ENCODE measurements around the gene CHMP4A. TPM values are rescaled to one million over a fixed set of nuclear protein-coding genes. Genes with fewer than 3 reads are reported as not detected.

The CHMP4A gene
- total RNA-seq, 1 donor from 2014 or later, result 95.8 TPM

DNA sequence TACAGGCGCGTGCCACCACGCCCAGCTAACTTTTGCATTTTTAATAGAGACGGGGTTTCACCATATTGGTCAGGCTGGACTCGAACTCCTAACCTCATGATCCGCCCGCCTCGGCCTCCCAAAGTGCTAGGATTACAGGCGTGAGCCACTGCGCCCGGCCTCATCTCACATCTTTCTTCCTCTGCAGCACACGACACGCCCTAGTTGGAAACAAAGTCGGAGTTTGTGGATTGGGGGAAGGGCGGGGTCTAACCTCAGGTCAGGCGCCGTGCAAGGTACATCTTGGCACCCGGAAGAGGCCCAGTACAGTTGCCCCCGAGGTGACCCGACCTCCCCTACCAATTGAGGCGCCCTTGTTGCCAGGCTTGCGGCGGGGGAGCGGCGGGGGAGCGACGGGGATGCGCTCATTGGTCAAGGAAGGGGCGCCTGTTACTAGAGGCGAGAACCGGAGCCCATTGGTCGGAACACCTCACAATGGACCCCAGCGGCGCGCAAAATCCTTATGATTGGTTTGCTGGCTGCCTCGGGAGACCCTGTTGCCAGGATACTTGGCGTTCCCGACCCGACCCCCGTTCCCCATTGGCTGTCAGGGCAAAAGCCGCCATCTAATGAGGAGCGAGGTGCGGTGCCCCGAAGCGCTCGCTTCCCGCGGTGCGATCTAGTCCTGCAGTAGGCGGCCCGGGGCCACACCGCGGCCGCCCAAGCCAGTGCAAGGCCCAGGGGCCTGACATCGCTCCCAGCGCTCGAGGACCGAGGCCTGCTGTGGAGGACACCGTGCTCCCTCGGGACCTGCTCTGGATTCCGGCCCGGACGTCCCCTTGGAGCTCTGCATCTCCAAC is 41.6 kb downstream of the CHMP4A start, which contains the start of gene REC8:
TSS of gene REC8 (plus strand) at position 659 of the 839 bp plus-strand sequence. CDS start 473 bp downstream, outside the sequence.
- intact Hi-C loops (cut with micrococcal nuclease), result no loop called here
- peaks cover 38% of the 10 kb centered on the region for H3K36me3 Mint-ChIP-seq (ENCODE audit: low read depth)

DNA sequence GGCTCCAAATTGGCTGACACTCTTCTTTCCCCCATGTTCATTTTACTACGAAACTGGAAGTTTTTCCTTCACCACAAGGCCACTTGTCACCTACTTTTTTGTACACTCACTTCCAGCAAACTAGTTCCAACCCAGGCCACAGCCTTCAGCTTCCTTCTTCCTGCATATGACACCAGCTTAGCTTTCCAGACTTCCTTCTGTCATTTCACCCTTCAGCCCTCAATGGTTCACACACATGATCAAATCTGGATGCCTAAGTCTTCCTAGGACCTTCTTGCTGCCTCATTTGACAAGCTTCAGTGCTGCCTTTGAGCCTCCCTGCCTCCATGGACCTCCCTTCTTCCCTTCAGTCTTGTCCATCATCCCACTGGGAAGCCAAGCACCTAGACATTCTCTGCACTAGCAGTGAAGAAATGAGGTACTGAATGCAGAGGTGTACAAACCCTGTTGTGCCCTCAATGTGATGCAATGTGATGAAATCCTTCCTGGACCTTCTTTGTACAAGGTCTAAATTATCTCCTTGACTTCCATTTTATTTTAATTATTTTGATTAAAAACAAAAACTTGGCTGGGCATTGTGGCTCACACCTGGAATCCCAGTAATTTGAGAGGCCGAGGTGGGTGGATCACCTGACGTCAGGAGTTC is 45.7 kb downstream of the CHMP4A start:
- Mint-ChIP-seq H3K9me3 (no peaks in the 10 kb centered on the region), H3K4me3 (no peak overlapping the region), H3K27me3 (ENCODE audit: insufficient read depth) (no peaks in the 10 kb centered on the region), H3K36me3 (ENCODE audit: low read depth) (peaks cover 50% of the 10 kb centered on the region), H3K27ac (peak overlapping the region; percentile 75), H3K4me1 (ENCODE audit: low read depth) (peaks cover 60% of the 10 kb centered on the region)
- intact Hi-C loops (cut with micrococcal nuclease), result no loop called here
- no peak for DNase-seq (ENCODE audit: low spot score)

More for the DNA sequence above, 41.6 kb downstream of the CHMP4A start, which contains the start of gene REC8:
- Mint-ChIP-seq H3K9me3 (no peaks in the 10 kb centered on the region), H3K4me3 (peak within 1 kb of the TSS; percentile 65), H3K27me3 (ENCODE audit: insufficient read depth) (no peaks in the 10 kb centered on the region), H3K4me1 (ENCODE audit: low read depth) (peaks cover 24% of the 10 kb centered on the region), H3K27ac (peak within 1 kb of the TSS; percentile 55)
- DNase-seq (ENCODE audit: low spot score), result no peak

DNA sequence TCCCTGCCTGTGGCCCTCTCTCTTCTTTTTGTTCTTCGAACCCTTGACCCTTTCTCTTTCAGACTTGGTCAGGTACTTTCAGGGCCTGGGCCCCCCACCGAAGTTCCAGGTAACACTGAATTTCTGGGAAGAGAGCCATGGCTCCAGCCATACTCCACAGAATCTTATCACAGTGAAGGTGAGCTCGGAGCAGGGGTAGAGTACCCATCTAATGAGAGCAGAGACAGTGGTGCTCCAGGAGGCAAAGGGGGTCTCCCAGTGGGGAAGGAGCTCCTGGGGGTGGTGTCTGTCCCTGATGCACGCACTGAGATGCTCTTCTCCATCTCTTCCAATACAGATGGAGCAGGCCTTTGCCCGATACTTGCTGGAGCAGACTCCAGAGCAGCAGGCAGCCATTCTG is 47.5 kb downstream of the CHMP4A start:
- intact Hi-C loops (cut with micrococcal nuclease), result no loop called here
- H3K4me1 Mint-ChIP-seq (ENCODE audit: low read depth), result peaks cover 70% of the 10 kb centered on the region
- H3K27ac Mint-ChIP-seq, result peak overlapping the region; percentile 6
- peaks cover 3% of the 10 kb centered on the region for H3K27me3 Mint-ChIP-seq (ENCODE audit: insufficient read depth)
- no peak for DNase-seq (ENCODE audit: low spot score)
- no peaks in the 10 kb centered on the region for H3K9me3 Mint-ChIP-seq
- H3K36me3 Mint-ChIP-seq (ENCODE audit: low read depth), result peaks cover 59% of the 10 kb centered on the region
- no peak overlapping the region for H3K4me3 Mint-ChIP-seq

DNA sequence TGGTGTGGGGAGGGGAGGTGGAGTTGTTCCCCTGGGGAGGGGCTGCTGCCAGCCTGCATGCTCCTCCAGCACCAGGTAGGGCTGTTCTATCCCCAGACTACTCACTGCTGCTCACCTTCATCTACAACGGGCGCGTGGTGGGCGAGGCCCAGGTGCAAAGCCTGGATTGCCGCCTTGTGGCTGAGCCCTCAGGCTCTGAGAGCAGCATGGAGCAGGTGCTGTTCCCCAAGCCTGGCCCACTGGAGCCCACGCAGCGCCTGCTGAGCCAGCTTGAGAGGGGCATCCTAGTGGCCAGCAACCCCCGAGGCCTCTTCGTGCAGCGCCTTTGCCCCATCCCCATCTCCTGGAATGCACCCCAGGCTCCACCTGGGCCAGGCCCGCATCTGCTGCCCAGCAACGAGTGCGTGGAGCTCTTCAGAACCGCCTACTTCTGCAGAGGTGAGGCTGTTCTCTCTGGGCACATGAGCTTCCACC is 48.7 kb downstream of the CHMP4A start:
- Mint-ChIP-seq H3K27ac (peak overlapping the region; percentile 60), H3K4me1 (ENCODE audit: low read depth) (peaks cover 77% of the 10 kb centered on the region), H3K36me3 (ENCODE audit: low read depth) (peaks cover 63% of the 10 kb centered on the region), H3K4me3 (peak overlapping the region; percentile 99), H3K9me3 (no peaks in the 10 kb centered on the region), H3K27me3 (ENCODE audit: insufficient read depth) (peaks cover 4% of the 10 kb centered on the region)
- DNase-seq (ENCODE audit: low spot score), result no peak
- intact Hi-C loops (cut with micrococcal nuclease), result loop anchor here (5.0 kb wide), 1 partner anchor 268 kb away; no protein-coding TSS in a partner anchor

DNA sequence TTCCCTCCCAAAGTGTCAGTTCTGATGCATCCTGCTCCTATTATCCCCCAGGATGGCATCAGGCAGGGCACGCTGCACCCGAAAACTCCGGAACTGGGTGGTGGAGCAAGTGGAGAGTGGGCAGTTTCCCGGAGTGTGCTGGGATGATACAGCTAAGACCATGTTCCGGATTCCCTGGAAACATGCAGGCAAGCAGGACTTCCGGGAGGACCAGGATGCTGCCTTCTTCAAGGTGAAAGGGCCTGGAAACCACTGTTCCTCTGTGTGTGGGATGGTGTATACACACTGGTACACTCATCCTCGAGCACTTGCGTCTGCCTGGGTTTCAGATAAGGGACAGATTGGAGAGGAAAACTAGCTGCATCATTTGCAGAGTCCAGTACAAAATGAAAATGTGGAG is 51.2 kb downstream of the CHMP4A start:
- DNase-seq (ENCODE audit: low spot score), result no peak
- intact Hi-C loops (cut with micrococcal nuclease), result loop anchor here (5.0 kb wide), 1 partner anchor 270 kb away; no protein-coding TSS in a partner anchor
- Mint-ChIP-seq H3K27ac (peak overlapping the region; percentile 99), H3K9me3 (no peaks in the 10 kb centered on the region), H3K4me1 (ENCODE audit: low read depth) (peaks cover 66% of the 10 kb centered on the region), H3K4me3 (peak overlapping the region; percentile 99), H3K27me3 (ENCODE audit: insufficient read depth) (peaks cover 4% of the 10 kb centered on the region), H3K36me3 (ENCODE audit: low read depth) (peaks cover 62% of the 10 kb centered on the region)

DNA sequence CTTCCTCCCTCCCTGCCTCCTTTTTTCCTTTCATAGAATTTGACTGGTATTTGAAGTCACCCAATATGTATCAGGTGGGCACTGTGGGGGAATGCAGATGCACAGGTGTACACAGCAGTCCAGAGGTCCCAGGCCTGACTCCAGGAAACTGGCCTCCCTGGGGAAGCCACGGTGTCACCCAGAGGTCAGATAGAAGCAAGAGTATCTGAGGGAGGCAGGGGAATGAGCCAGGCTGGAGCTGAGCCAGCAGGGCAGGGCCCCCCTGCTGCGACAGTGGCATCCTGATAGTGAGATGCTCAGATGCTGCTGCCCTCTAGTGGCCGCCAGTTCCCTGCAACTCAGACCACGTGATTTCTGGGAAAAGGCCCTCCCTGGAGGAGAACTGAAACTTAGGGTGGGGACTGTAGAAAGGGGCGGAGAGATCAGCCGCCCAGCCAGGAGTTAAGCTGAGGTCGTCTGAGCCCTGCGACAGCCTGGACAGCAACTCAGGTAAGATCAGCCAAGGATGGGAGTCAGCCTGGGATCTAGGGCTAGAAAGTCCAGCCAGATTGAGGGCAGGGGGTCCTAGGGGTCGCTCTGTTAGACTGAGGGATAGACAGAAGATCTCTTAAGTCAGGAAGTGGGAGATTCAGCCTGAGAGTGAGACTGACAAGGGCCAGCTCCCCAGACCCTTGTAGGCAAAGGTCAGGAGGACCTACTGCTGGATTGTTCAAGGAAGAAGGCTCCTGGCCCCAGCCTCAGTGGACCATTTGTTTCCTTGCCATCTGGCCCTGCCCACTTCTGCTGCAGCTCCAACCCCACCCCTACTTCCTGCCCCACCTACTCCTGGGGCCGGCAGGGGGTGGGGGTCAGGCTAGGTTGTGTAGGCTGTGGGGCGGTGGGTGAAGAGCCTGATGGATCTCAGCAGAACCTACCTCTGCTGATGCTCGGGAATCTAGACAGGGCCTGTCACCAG is 52.2 kb downstream of the CHMP4A start, which contains the start of gene IRF9:
TSS of gene IRF9 (plus strand) at position 416 of the 955 bp plus-strand sequence. CDS start 880 bp downstream, outside the sequence.
- Mint-ChIP-seq H3K27me3 (ENCODE audit: insufficient read depth) (peaks cover 4% of the 10 kb centered on the region), H3K27ac (peak within 1 kb of the TSS; percentile 99), H3K4me3 (peak within 1 kb of the TSS; percentile 99), H3K9me3 (no peaks in the 10 kb centered on the region), H3K4me1 (ENCODE audit: low read depth) (peaks cover 60% of the 10 kb centered on the region), H3K36me3 (ENCODE audit: low read depth) (peaks cover 64% of the 10 kb centered on the region)
- peak; percentile 98 for DNase-seq (ENCODE audit: low spot score)
- intact Hi-C loops (cut with micrococcal nuclease), result loop anchor here (1.0 to 5.0 kb wide), 15 partner anchors 8 to 271 kb away; partner anchors contain the start of genes CARMIL3, CHMP4A, DHRS1 and EMC9

DNA sequence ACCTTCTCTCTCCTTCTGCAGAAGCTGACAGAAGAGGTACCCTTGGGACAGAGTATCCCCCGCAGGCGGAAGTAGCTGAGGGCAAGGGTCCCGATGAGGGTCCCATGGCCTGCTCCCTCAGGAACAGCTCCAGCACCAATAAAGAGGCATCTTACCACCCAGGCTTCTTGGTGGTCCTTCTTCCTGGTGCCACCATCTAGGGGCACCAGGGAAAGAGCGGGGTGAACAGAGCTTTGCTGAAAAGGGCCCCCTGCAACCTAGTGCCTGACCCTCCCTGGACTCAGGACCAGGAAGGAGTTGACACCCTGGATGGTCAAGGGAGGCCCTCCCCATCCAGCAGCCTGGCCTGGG is 52.8 kb downstream of the CHMP4A start:
- Mint-ChIP-seq H3K36me3 (ENCODE audit: low read depth) (peaks cover 64% of the 10 kb centered on the region), H3K4me1 (ENCODE audit: low read depth) (peaks cover 53% of the 10 kb centered on the region), H3K4me3 (peak overlapping the region; percentile 47), H3K9me3 (no peaks in the 10 kb centered on the region), H3K27me3 (ENCODE audit: insufficient read depth) (peaks cover 4% of the 10 kb centered on the region), H3K27ac (peak overlapping the region; percentile 99)
- intact Hi-C loops (cut with micrococcal nuclease), result loop anchor here (2.0 to 5.0 kb wide), 2 partner anchors 108 to 272 kb away; partner anchors contain the start of gene CARMIL3
- no peak for DNase-seq (ENCODE audit: low spot score)

DNA sequence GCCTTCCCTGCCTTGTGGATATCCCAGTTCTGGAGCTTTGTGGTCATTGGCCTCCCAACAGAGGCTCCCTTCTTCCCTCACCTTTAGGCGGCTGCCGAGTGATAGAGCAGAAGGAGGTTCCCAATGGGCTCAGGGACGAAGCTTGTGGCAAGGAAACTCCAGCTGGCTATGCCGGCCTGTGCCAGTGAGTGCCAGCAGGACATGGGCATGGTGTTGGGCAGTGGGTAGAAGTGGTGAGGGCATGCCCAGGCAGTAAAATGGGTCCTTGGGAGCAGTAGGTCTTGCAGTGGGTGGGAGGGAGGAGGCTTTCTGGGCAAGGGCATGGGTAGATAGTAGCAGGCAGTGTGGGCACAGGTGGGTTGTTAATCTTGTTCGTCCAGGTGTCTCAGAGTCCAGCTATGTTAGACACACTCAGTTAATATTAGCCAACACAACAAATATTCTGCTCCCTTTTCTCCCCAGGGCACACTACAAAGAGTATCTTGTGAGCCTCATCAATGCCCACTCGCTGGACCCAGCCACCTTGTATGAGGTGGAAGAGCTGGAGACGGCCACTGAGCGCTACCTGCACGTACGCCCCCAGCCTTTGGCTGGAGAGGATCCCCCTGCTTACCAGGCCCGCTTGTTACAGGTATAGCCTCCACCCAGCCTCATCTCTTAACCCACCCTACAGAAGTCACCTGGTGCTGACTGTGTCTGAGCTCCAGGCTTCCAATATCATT is 53.4 kb downstream of the CHMP4A start:
- H3K4me3 Mint-ChIP-seq, result peak overlapping the region; percentile 47
- H3K4me1 Mint-ChIP-seq (ENCODE audit: low read depth), result peaks cover 48% of the 10 kb centered on the region
- peaks cover 4% of the 10 kb centered on the region for H3K27me3 Mint-ChIP-seq (ENCODE audit: insufficient read depth)
- DNase-seq (ENCODE audit: low spot score), result no peak
- H3K27ac Mint-ChIP-seq, result peak overlapping the region; percentile 99
- intact Hi-C loops (cut with micrococcal nuclease), result loop anchor here (2.0 to 5.0 kb wide), 2 partner anchors 107 to 272 kb away; partner anchors contain the start of gene CARMIL3
- H3K36me3 Mint-ChIP-seq (ENCODE audit: low read depth), result peaks cover 59% of the 10 kb centered on the region
- H3K9me3 Mint-ChIP-seq, result no peaks in the 10 kb centered on the region

Other genes with a start within 250 kb of the CHMP4A start
- gene DHRS4L2, start 224.6 kb downstream of the CHMP4A start, total RNA-seq, result 17.9 and 20.9 TPM in 2 replicates
- gene CARMIL3, start 161.5 kb downstream of the CHMP4A start, total RNA-seq, result 3.0 and 3.4 TPM in 2 replicates
- gene CPNE6, start 141.9 kb downstream of the CHMP4A start, total RNA-seq, result not detected in 2 replicates
- 55.0 and 62.8 TPM in 2 replicates for gene PCK2, start 119.2 kb downstream of the CHMP4A start, total RNA-seq
- gene DCAF11, start 98.7 kb downstream of the CHMP4A start, total RNA-seq, result 69.9 and 71.6 TPM in 2 replicates
- 2.1 and 2.7 TPM in 2 replicates for gene NRL, start 98.5 kb downstream of the CHMP4A start, total RNA-seq
- 0.26 TPM in 1 of 2 replicates, not detected in the other for gene FITM1, start 82.8 kb downstream of the CHMP4A start, total RNA-seq
- gene PSME1, start 77.3 kb downstream of the CHMP4A start, total RNA-seq, result 291 and 295 TPM in 2 replicates
- 22.9 and 28.3 TPM in 2 replicates for gene EMC9, start 71.9 kb downstream of the CHMP4A start, total RNA-seq
- 575 and 588 TPM in 2 replicates for gene PSME2, start 66.9 kb downstream of the CHMP4A start, total RNA-seq
- gene RNF31, start 66.0 kb downstream of the CHMP4A start, total RNA-seq, result 115 and 129 TPM in 2 replicates
- gene IRF9, start 52.2 kb downstream of the CHMP4A start, total RNA-seq, result 130 and 152 TPM in 2 replicates
- gene REC8, start 41.4 kb downstream of the CHMP4A start, total RNA-seq, result 27.8 and 28.9 TPM in 2 replicates
- 106 and 107 TPM in 2 replicates for gene IPO4, start 24.7 kb downstream of the CHMP4A start, total RNA-seq
- gene TM9SF1, start 18.0 kb downstream of the CHMP4A start, total RNA-seq, result 34.5 and 35.3 TPM in 2 replicates
- 0.42 and 0.49 TPM in 2 replicates for gene TSSK4, start 7.8 kb downstream of the CHMP4A start, total RNA-seq
- 11.6 and 12.9 TPM in 2 replicates for gene MDP1, start 2.6 kb upstream of the CHMP4A start, total RNA-seq
- 177 and 185 TPM in 2 replicates for gene NEDD8, start 18.9 kb upstream of the CHMP4A start, total RNA-seq
- gene GMPR2, start 19.4 kb upstream of the CHMP4A start, total RNA-seq, result 40.8 and 41.4 TPM in 2 replicates
- 90.9 and 95.9 TPM in 2 replicates for gene TINF2, start 29.1 kb upstream of the CHMP4A start, total RNA-seq
- gene TGM1, start 49.7 kb upstream of the CHMP4A start, total RNA-seq, result 4.1 and 4.8 TPM in 2 replicates
- gene RABGGTA, start 58.1 kb upstream of the CHMP4A start, total RNA-seq, result 52.2 and 54.4 TPM in 2 replicates
- 7.5 TPM in 2 replicates for gene DHRS1, start 86.3 kb upstream of the CHMP4A start, total RNA-seq
- 49.3 and 52.6 TPM in 2 replicates for gene NOP9, start 86.4 kb upstream of the CHMP4A start, total RNA-seq
- 18.1 and 18.7 TPM in 2 replicates for gene CIDEB, start 94.5 kb upstream of the CHMP4A start, total RNA-seq
- 8.9 and 10.3 TPM in 2 replicates for gene LTB4R2, start 96.7 kb upstream of the CHMP4A start, total RNA-seq
- 10.1 and 11.1 TPM in 2 replicates for gene LTB4R, start 98.0 kb upstream of the CHMP4A start, total RNA-seq
- gene ADCY4, start 121.6 kb upstream of the CHMP4A start, total RNA-seq, result 0.93 and 1.5 TPM in 2 replicates
- 14.3 and 14.5 TPM in 2 replicates for gene RIPK3, start 126.5 kb upstream of the CHMP4A start, total RNA-seq
- not detected in 2 replicates for gene NFATC4, start 154.7 kb upstream of the CHMP4A start, total RNA-seq
- 0.02 TPM in 1 of 2 replicates, not detected in the other for gene NYNRIN, start 185.5 kb upstream of the CHMP4A start, total RNA-seq
- gene CBLN3, start 216.2 kb upstream of the CHMP4A start, total RNA-seq, result 5.2 and 5.5 TPM in 2 replicates
- gene KHNYN, start 216.5 kb upstream of the CHMP4A start, total RNA-seq, result 65.9 and 72.0 TPM in 2 replicates
- 41.5 and 48.0 TPM in 2 replicates for gene SDR39U1, start 229.3 kb upstream of the CHMP4A start, total RNA-seq

All from activated T-helper 1 cell treated with anti-CD3 and anti-CD28 coated beads, Interleukin-12 subunit alpha, Interleukin-12 subunit beta, Interleukin-2, Interleukin-4 antibody, amounts not matched to agents 30 ng/mL and 10 ng/mL and 1 ng/mL, durations not matched to agents 14 hours and 24 hours and 36 hours (primary cell).